Subcutaneous abdominal adipose tissue (tissue), 5 donors: ENCODE measurements around the gene SH3RF3.

Source experiments
- H3K27ac ChIP-seq: one replicate; pipeline ENCODE4 v1.7.0; 2013; ENCODE audit warnings: low read depth, mild to moderate bottlenecking, inconsistent platforms, low read length, moderate library complexity
- H3K27me3 ChIP-seq, 5 donors: one replicate each; pipeline ENCODE4 v1.7.0; 2013; ENCODE audit warnings: low read length in 5 of 5, inconsistent platforms in 1 of 5; ENCODE audit not compliant: control insufficient read depth in 5 of 5, insufficient read depth in 4 of 5
- H3K36me3 ChIP-seq, 5 donors: one replicate each; pipeline ENCODE4 v1.7.0; 2013; ENCODE audit warnings: low read length in 5 of 5; ENCODE audit not compliant: control insufficient read depth in 5 of 5, insufficient read depth in 5 of 5
- H3K4me1 ChIP-seq, 5 donors: one replicate each; pipeline ENCODE4 v1.7.0; 2013; ENCODE audit warnings: low read length in 5 of 5, mild to moderate bottlenecking in 3 of 5, moderate library complexity in 1 of 5; ENCODE audit not compliant: control insufficient read depth in 5 of 5, insufficient read depth in 5 of 5
- H3K4me3 ChIP-seq, 5 donors: one replicate each; pipeline ENCODE4 v1.7.0; 2013; ENCODE audit warnings: low read length in 5 of 5, low read depth in 1 of 5
- H3K9ac ChIP-seq, 5 donors: one replicate each; pipeline ENCODE4 v1.7.0; 2013; ENCODE audit warnings: low read length in 5 of 5, mild to moderate bottlenecking in 4 of 5, moderate library complexity in 3 of 5
- H3K9me3 ChIP-seq, 5 donors: one replicate each; pipeline ENCODE4 v1.7.0; 2013; ENCODE audit warnings: low read length in 5 of 5; ENCODE audit not compliant: control insufficient read depth in 5 of 5
- donor health status: healthy.
- donor health status: healthy.
- donor health status: healthy.
- donor health status: healthy.
- donor health status: healthy.

SH3RF3 gene

GRCh38 chr2:109419960-109420370, 291.0 kb downstream of the SH3RF3 start:
- Histone ChIP-seq H3K4me1 (peaks cover 0 to 2% (median 0%) of the 10 kb centered on the region in 5 donors), H3K27ac (no peak overlapping the region), H3K9ac (no peak overlapping the region), H3K27me3 (no peaks in the 10 kb centered on the region), H3K36me3 (peaks cover 0 to 24% (median 10%) of the 10 kb centered on the region in 5 donors), H3K9me3 (no peaks in the 10 kb centered on the region), H3K4me3 (no peak overlapping the region)

- Histone ChIP-seq H3K9me3 (no peaks in the 10 kb centered on the region), H3K27ac (no peak overlapping the region)
These were observed 292.1 kb downstream of the SH3RF3 start for GRCh38 chr2:109421101-109421500.

DNA sequence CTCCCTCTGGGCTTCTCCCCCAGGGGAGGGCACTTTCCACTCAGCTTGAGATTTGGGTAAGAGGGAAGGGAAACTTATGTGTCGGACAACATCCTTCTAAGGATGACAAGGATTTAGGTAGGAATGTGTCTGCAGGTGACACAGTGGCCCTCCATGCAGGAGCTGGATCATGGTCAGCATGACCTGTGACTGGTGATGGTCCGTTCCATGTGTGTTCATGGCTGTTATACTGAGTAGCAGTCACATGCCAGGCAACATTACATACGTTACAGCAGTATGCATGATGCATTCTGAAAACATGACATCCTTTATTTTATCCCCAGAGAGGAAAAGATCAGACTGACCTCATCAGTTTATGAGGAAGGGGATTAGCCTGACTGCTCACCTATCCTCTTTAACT, 292.6 kb downstream of the SH3RF3 start:
- H3K27me3 ChIP-seq, result no peaks in the 10 kb centered on the region
- no peak overlapping the region for H3K9ac ChIP-seq
- no peaks in the 10 kb centered on the region for H3K9me3 ChIP-seq
- no peak overlapping the region for H3K27ac ChIP-seq
- peaks cover 0 to 22% (median 10%) of the 10 kb centered on the region in 5 donors for H3K36me3 ChIP-seq
- H3K4me3 ChIP-seq, result no peak overlapping the region
- H3K4me1 ChIP-seq, result peaks cover 0 to 2% (median 0%) of the 10 kb centered on the region in 5 donors

More at GRCh38 chr2:109421101-109421500, 292.1 kb downstream of the SH3RF3 start:
- no peak overlapping the region for H3K4me3 ChIP-seq
- no peaks in the 10 kb centered on the region for H3K27me3 ChIP-seq
- H3K36me3 ChIP-seq, result peaks cover 0 to 22% (median 10%) of the 10 kb centered on the region in 5 donors
- peaks cover 0 to 2% (median 0%) of the 10 kb centered on the region in 5 donors for H3K4me1 ChIP-seq
- no peak overlapping the region for H3K9ac ChIP-seq

- Histone ChIP-seq H3K4me1 (peaks cover 0 to 2% (median 0%) of the 10 kb centered on the region in 5 donors), H3K9me3 (no peaks in the 10 kb centered on the region), H3K36me3 (peaks cover 0 to 22% (median 10%) of the 10 kb centered on the region in 5 donors), H3K4me3 (no peak overlapping the region), H3K27me3 (no peaks in the 10 kb centered on the region), H3K27ac (no peak overlapping the region), H3K9ac (no peak overlapping the region)
These were observed 293.2 kb downstream of the SH3RF3 start for GRCh38 chr2:109422071-109422757.

GRCh38 chr2:109422758-109423500, 293.9 kb downstream of the SH3RF3 start:
- H3K36me3 ChIP-seq, result peaks cover 0 to 26% (median 10%) of the 10 kb centered on the region in 5 donors
- H3K4me3 ChIP-seq, result no peak overlapping the region
- H3K4me1 ChIP-seq, result no peaks in the 10 kb centered on the region
- no peak overlapping the region for H3K9ac ChIP-seq
- no peaks in the 10 kb centered on the region for H3K9me3 ChIP-seq
- H3K27me3 ChIP-seq, result no peaks in the 10 kb centered on the region
- no peak overlapping the region for H3K27ac ChIP-seq

GRCh38 chr2:109423556-109424359, 294.8 kb downstream of the SH3RF3 start:
- no peak overlapping the region for H3K27ac ChIP-seq
- no peak overlapping the region for H3K9ac ChIP-seq
- no peak overlapping the region for H3K4me3 ChIP-seq
- no peaks in the 10 kb centered on the region for H3K4me1 ChIP-seq
- no peaks in the 10 kb centered on the region for H3K27me3 ChIP-seq
- peaks cover 0 to 25% (median 10%) of the 10 kb centered on the region in 5 donors for H3K36me3 ChIP-seq
- no peaks in the 10 kb centered on the region for H3K9me3 ChIP-seq

- no peak overlapping the region for H3K4me3 ChIP-seq
- H3K4me1 ChIP-seq, result no peaks in the 10 kb centered on the region
- H3K27me3 ChIP-seq, result no peaks in the 10 kb centered on the region
- H3K9me3 ChIP-seq, result no peaks in the 10 kb centered on the region
- H3K9ac ChIP-seq, result no peak overlapping the region
- peaks cover 0 to 25% (median 6%) of the 10 kb centered on the region in 5 donors for H3K36me3 ChIP-seq
- no peak overlapping the region for H3K27ac ChIP-seq
These were observed 296.4 kb downstream of the SH3RF3 start for GRCh38 chr2:109425411-109425810.

DNA sequence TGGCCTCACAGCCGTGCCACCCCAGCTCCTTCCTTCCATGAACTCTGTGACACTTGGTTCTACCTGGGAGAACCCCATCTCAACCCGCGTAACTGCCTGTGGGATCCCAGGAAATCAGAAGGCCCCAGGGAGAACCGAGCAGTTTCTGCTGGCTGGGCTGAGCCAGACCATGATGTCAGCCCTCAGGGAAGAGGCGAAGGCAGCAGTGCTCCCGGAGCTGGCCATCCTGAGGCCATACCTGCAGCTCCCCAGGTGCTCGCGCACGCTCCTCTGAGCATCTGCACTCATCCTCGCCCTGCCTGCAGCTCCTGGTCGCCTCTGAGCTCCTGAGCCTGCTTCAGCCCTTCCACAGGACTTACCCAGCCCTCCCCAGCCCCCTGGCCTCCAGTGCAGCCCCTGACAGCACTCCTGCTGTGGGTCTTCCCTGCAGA, 298.7 kb downstream of the SH3RF3 start:
- H3K27me3 ChIP-seq, result no peaks in the 10 kb centered on the region
- H3K4me1 ChIP-seq, result no peaks in the 10 kb centered on the region
- H3K27ac ChIP-seq, result no peak overlapping the region
- H3K36me3 ChIP-seq, result peaks cover 0 to 16% (median 5%) of the 10 kb centered on the region in 5 donors
- H3K9ac ChIP-seq, result no peak overlapping the region
- no peak overlapping the region for H3K4me3 ChIP-seq
- no peaks in the 10 kb centered on the region for H3K9me3 ChIP-seq

- Histone ChIP-seq H3K27ac (no peak overlapping the region), H3K4me1 (no peaks in the 10 kb centered on the region), H3K4me3 (no peak overlapping the region), H3K27me3 (no peaks in the 10 kb centered on the region), H3K9me3 (no peaks in the 10 kb centered on the region), H3K9ac (no peak overlapping the region), H3K36me3 (peaks cover 0 to 20% (median 7%) of the 10 kb centered on the region in 5 donors)
These were observed 299.3 kb downstream of the SH3RF3 start for GRCh38 chr2:109428281-109428680.
